K562 (cell line): ENCODE data around the gene MRPL55. TPM values are rescaled to one million over a fixed set of nuclear protein-coding genes. Genes with fewer than 3 reads are reported as not detected.

Experiments
- ATAC-seq: fragments of 200-7000 bp; cut with Tn5 transposase; 3 replicates; pipeline ENCODE4 v1.9.1; 2020; ENCODE audit warnings: moderate library complexity
- BruUV-seq: library from RNA; stranded (reverse); fragments of 400-500 nt; replicated peaks from 2 replicates; lab custom pipeline; 2021; lab: Mats Ljungman, UMichigan
- CTCF ChIA-PET: fragments of 300-600 bp; formaldehyde crosslinking; extraction: SDS; loops from one replicate; lab custom pipeline; 2021; ENCODE audit warnings: low intra/inter-chr PET ratio; lab: Yijun Ruan, JAX
- POLR2A ChIA-PET: fragments of 300-600, 350-650 bp; sonication (Branson Sonifier 250); formaldehyde crosslinking; extraction: SDS; loops from one replicate; lab custom pipeline; 2021; ENCODE audit warnings: antibody characterized with exemption, inconsistent platforms; lab: Yijun Ruan, JAX
- DNase-seq, 4 experiments: peaks; one replicate each; pipeline versions ENCODE4 v3.0.0 to v3.0.0-alpha.2; 2011 to 2018; ENCODE audit warnings: low spot score in 3 of 4, mixed read lengths in 3 of 4; ENCODE audit errors: extremely low read depth in 1 of 4
- FAIRE-seq: peaks from 2 replicates; lab custom pipeline; 2011; peaks lifted over from hg19 to GRCh38; lab: Jason Lieb, UNC
- H2AFZ ChIP-seq: 2 replicates; pipeline ENCODE4 v1.6.0; 2011; ENCODE audit warnings: low read depth, low read length, control low read depth, inconsistent platforms
- H3K27ac ChIP-seq: fragments of 200-600 bp; 3 replicates; pipeline ENCODE4 v1.8.0; 2011; ENCODE audit warnings: low read depth, mild to moderate bottlenecking, control low read depth, inconsistent platforms, low read length, moderate library complexity, mixed read lengths; ENCODE audit errors: extremely low read depth
- H3K27me3 ChIP-seq, 2 experiments: fragments of 300-600 bp in 1 of 2; 2 replicates in 1 of 2; 3 replicates in 1 of 2; pipeline versions ENCODE4 v1.6.0 to v1.8.0; 2011; ENCODE audit warnings: inconsistent platforms in 2 of 2, low read length in 2 of 2, mild to moderate bottlenecking in 1 of 2, mixed read lengths in 1 of 2, moderate library complexity in 1 of 2; ENCODE audit not compliant: control insufficient read depth in 2 of 2, insufficient read depth in 2 of 2
- H3K36me3 ChIP-seq: fragments of 300-600 bp; 3 replicates; pipeline ENCODE4 v1.8.0; 2011; ENCODE audit warnings: mild to moderate bottlenecking, low read length, inconsistent platforms; ENCODE audit not compliant: control insufficient read depth, insufficient read depth
- H3K4me1 ChIP-seq, 2 experiments: fragments of 200-600 bp in 1 of 2; replicated peaks in 1 of 2; 2 replicates in 1 of 2; 3 replicates in 1 of 2; pipeline versions ENCODE4 v1.5.1 to v1.8.0; 2011; ENCODE audit warnings: inconsistent platforms in 2 of 2, low read length in 2 of 2, mild to moderate bottlenecking in 1 of 2, mixed read lengths in 1 of 2, moderate library complexity in 1 of 2; ENCODE audit not compliant: control insufficient read depth in 2 of 2, insufficient read depth in 2 of 2
- H3K4me2 ChIP-seq: 2 replicates; pipeline ENCODE4 v1.6.1; 2011; ENCODE audit warnings: low read length, control low read depth, inconsistent platforms, mixed read lengths; ENCODE audit not compliant: insufficient read depth
- H3K4me3 ChIP-seq: fragments of 200-600 bp; sonication (generic), shearing (Covaris generic); 2 replicates; pipeline ENCODE4 v1.5.1; 2016; ENCODE audit warnings: control low read depth, inconsistent platforms
- H3K79me2 ChIP-seq: fragments of 200-600 bp; 3 replicates; pipeline ENCODE4 v1.8.0; 2011; ENCODE audit warnings: low read length, inconsistent platforms; ENCODE audit not compliant: control insufficient read depth, insufficient read depth
- H3K9ac ChIP-seq, 2 experiments: 2 replicates each; pipeline versions ENCODE4 v1.6.0 to v1.6.1; 2011; ENCODE audit warnings: low read depth in 2 of 2, low read length in 2 of 2, control low read depth in 1 of 2, inconsistent platforms in 1 of 2, mild to moderate bottlenecking in 1 of 2, mixed read lengths in 1 of 2; ENCODE audit not compliant: insufficient read depth in 1 of 2
- H3K9me1 ChIP-seq: one replicate; pipeline ENCODE4 v1.6.0; 2011; ENCODE audit warnings: inconsistent platforms, mild to moderate bottlenecking, low read length, moderate library complexity; ENCODE audit not compliant: control insufficient read depth, insufficient read depth
- H3K9me3 ChIP-seq: replicated peaks from 2 replicates; pipeline ENCODE4 v1.5.1; 2011; ENCODE audit warnings: low read depth, low read length, inconsistent platforms; ENCODE audit not compliant: control insufficient read depth, insufficient read depth
- H4K20me1 ChIP-seq: replicated peaks from 2 replicates; pipeline ENCODE4 v1.6.1; 2011; ENCODE audit warnings: low read length, inconsistent platforms, mixed read lengths; ENCODE audit not compliant: control insufficient read depth, insufficient read depth
- BMI1 ChIP-seq: fragments of 150-350 bp; IDR thresholded peaks from 2 replicates; pipeline ENCODE4 v1.6.1; 2014; ENCODE audit warnings: low read length
- KLF13 ChIP-seq: fragments of 450-650 bp; IDR thresholded peaks from 2 replicates; pipeline ENCODE4 v1.6.1; 2016; ENCODE audit warnings: missing genetic modification characterization, low read depth, mild to moderate bottlenecking, missing compliant biosample characterization, moderate library complexity, borderline replicate concordance
- KLF6 ChIP-seq: fragments of 250-450 bp; sonication (Bioruptor Pico); IDR thresholded peaks from 2 replicates; pipeline ENCODE4 v1.4.0; 2020; ENCODE audit warnings: mild to moderate bottlenecking, moderate library complexity, borderline replicate concordance
- MCM3 ChIP-seq: fragments of 450-650 bp; IDR thresholded peaks from 2 replicates; pipeline ENCODE4 v1.6.1; 2016
- MEF2A ChIP-seq: IDR thresholded peaks from 2 replicates; pipeline ENCODE4 v1.6.1; 2011; ENCODE audit warnings: low read depth, mild to moderate bottlenecking, low read length, moderate library complexity; ENCODE audit not compliant: control insufficient read depth
- MTA3 ChIP-seq: fragments of 450-650 bp; formaldehyde crosslinking; IDR thresholded peaks from 2 replicates; pipeline ENCODE4 v1.6.1; 2017; ENCODE audit warnings: mild to moderate bottlenecking, borderline replicate concordance
- NCOR1 ChIP-seq: fragments of 450-650 bp; IDR thresholded peaks from 2 replicates; pipeline ENCODE4 v1.6.1; 2016; ENCODE audit warnings: mild to moderate bottlenecking, moderate library complexity
- NFRKB ChIP-seq: fragments of 450-650 bp; IDR thresholded peaks from 2 replicates; pipeline ENCODE4 v1.6.1; 2016; ENCODE audit warnings: low read depth
- PML ChIP-seq: IDR thresholded peaks from 2 replicates; pipeline ENCODE4 v1.6.1; 2012; ENCODE audit warnings: low read length, inconsistent platforms
- POLR2AphosphoS5 ChIP-seq: IDR thresholded peaks from 2 replicates; pipeline ENCODE4 v1.6.1; 2011; ENCODE audit warnings: mild to moderate bottlenecking, low read depth, low read length, moderate library complexity; ENCODE audit not compliant: control insufficient read depth, insufficient read depth
- SFPQ ChIP-seq: fragments of 200-400 bp; formaldehyde crosslinking; IDR thresholded peaks from 2 replicates; pipeline ENCODE4 v1.6.1; 2017; ENCODE audit warnings: mild to moderate bottlenecking, low read depth, low read length, moderate library complexity
- TAF9B ChIP-seq: fragments of 450-650 bp; IDR thresholded peaks from 2 replicates; pipeline ENCODE4 v1.6.1; 2018; ENCODE audit warnings: mild to moderate bottlenecking; ENCODE audit not compliant: partially characterized antibody
- TFE3 ChIP-seq: fragments of 450-650 bp; formaldehyde crosslinking; IDR thresholded peaks from 2 replicates; pipeline ENCODE4 v1.4.0; 2020; ENCODE audit warnings: mild to moderate bottlenecking, mixed read lengths
- TRIM28 ChIP-seq: fragments of 450-650 bp; IDR thresholded peaks from 2 replicates; pipeline ENCODE4 v1.6.1; 2017
- YBX1 ChIP-seq: fragments of 450-650 bp; IDR thresholded peaks from 2 replicates; pipeline ENCODE4 v1.7.1; 2016; ENCODE audit warnings: mild to moderate bottlenecking
- ZC3H4 ChIP-seq: sonication (generic); formaldehyde crosslinking; IDR thresholded peaks from 2 replicates; pipeline ENCODE4 v1.9.0; 2021; ENCODE audit warnings: missing genetic modification reagents, borderline replicate concordance
- ZNF24 ChIP-seq: fragments of 450-650 bp; IDR thresholded peaks from 2 replicates; pipeline ENCODE4 v1.6.1; 2016
- ZNF354B ChIP-seq: fragments of 250-450 bp; sonication (Bioruptor Pico); IDR thresholded peaks from 2 replicates; pipeline ENCODE4 v1.4.0; 2020
- ZNF41 ChIP-seq: fragments of 250-450 bp; sonication (Bioruptor Pico); conservative IDR thresholded peaks from 2 replicates; pipeline ENCODE4 v1.4.0; 2020; ENCODE audit warnings: mild to moderate bottlenecking
- ZNF449 ChIP-seq: fragments of 250-450 bp; sonication (Bioruptor Pico); IDR thresholded peaks from 2 replicates; pipeline ENCODE4 v1.8.0; 2022; ENCODE audit warnings: moderate library complexity, mild to moderate bottlenecking, inconsistent platforms
- ZZZ3 ChIP-seq: fragments of 450-650 bp; IDR thresholded peaks from 2 replicates; pipeline ENCODE4 v1.6.1; 2016; ENCODE audit warnings: antibody characterized with exemption, mild to moderate bottlenecking, moderate library complexity
- WGBS: fragments of 100-300 bp; shearing (Covaris generic); methylation state at CpG from one replicate; pipeline ENCODE4 v1.1.6; 2016; ENCODE audit warnings: low coverage, mixed read lengths; ENCODE audit not compliant: insufficient coverage; ENCODE audit errors: missing lambda C conversion rate; 5-methylcytosine and 5-hydroxymethylcytosine counted together
- in situ Hi-C: fragments of 300-500 bp; cut with MboI; formaldehyde crosslinking; loops from 4 replicates; pipeline ENCODE4 v1.15.0; 2018; ENCODE audit warnings: inconsistent platforms, mixed read lengths
- intact Hi-C: fragments of 100-400 bp; cut with micrococcal nuclease; formaldehyde crosslinking; loops from 2 replicates; pipeline ENCODE4 v1.14.2; 2022
- polyA plus RNA-seq, 8 experiments: library from polyadenylated mRNA; depleted of rRNA in 4 of 8; stranded (reverse) in 5 of 8; unstranded in 3 of 8; fragments of >200 nt; fragmentation: Nextera tagmentation in 2 of 8; fragmentation: Illumina TruSeq in 1 of 8; extraction: Ambion mirVana in 2 of 8; extraction: Trizol in 1 of 8; gene quantifications; 2 replicates each; pipeline versions ENCODE4 v1.2.1 to v1.2.3, GENCODE V29; 2011 to 2014; ENCODE audit warnings: inconsistent platforms in 1 of 8, missing spikeins in 1 of 8
- total RNA-seq, 7 experiments: library from RNA; depleted of rRNA in 6 of 7; stranded (reverse); fragments of >200 nt in 6 of 7; fragmentation: Illumina TruSeq in 2 of 7; extraction: Trizol in 2 of 7; gene quantifications; 2 replicates each; pipeline versions ENCODE4 v1.2.1 to v1.2.3, GENCODE V29; 2011 to 2021; ENCODE audit warnings: low replicate concordance in 1 of 7

The MRPL55 gene
- total and polyA plus RNA-seq, 9 of the 15 experiments (the other 6 are each of a cell fraction or from before 2014, with no cell fraction given), result 34.9 to 228 (median 81.0) TPM

- intact Hi-C loops, result no loop called here
- TF ChIP-seq BMI1 (no peak), TFE3 (CRISPR knock-in tag) (no peak), NCOR1 (no peak), ZNF449 (no peak), POLR2AphosphoS5 (peak; percentile 48; the same call in 1 of the 2 replicates), KLF13 (tag) (no peak), MEF2A (no peak), ZNF354B (no peak), TRIM28 (no peak), ZNF41 (CRISPR knock-in tag) (no peak), NFRKB (no peak), ZNF24 (no peak), TAF9B (no peak), MTA3 (no peak), KLF6 (CRISPR knock-in tag) (no peak), MCM3 (no peak), ZC3H4 (CRISPR knock-in tag) (no peak), SFPQ (no peak), PML (no peak), ZZZ3 (no peak), YBX1 (no peak)
Observed at GRCh38 chr1:228099331-228099732, 9.8 kb downstream of the MRPL55 start.

More at GRCh38 chr1:228099331-228099732, 9.8 kb downstream of the MRPL55 start:
- H2AFZ ChIP-seq, result no peak overlapping the region
- H3K27ac ChIP-seq, result no peak overlapping the region
- no peak overlapping the region for H3K4me2 ChIP-seq
- POLR2A ChIA-PET, result interaction anchor here (0.6 to 6.0 kb wide), 14 partner anchors 9 to 1213 kb away, joined by 3 to 92 read pairs (median 3); partner anchors contain the start of genes ARF1 and MRPL55
- H3K36me3 ChIP-seq, result peaks cover 71% of the 10 kb centered on the region
- no peak for ATAC-seq
- DNase-seq, result peak in 2 of 4 experiments; percentile 8 to 23
- H3K9ac ChIP-seq, result peak overlapping the region in 1 of 2 experiments; percentile 18; a peak in 1 of 4 replicates
- no peak overlapping the region for H3K4me3 ChIP-seq
- peaks cover 5% of the 10 kb centered on the region; the same call in 1 of the 2 replicates for H3K9me3 ChIP-seq
- CTCF ChIA-PET, result no interaction called here
- H4K20me1 ChIP-seq, result peaks cover 53% of the 10 kb centered on the region
- no TSS peak for BruUV-seq
- H3K79me2 ChIP-seq, result peaks cover 74% of the 10 kb centered on the region
- peaks cover 15 to 54% of the 10 kb centered on the region in 2 experiments for H3K4me1 ChIP-seq
- no peak for FAIRE-seq
- H3K27me3 ChIP-seq, result no peaks in the 10 kb centered on the region
- peaks cover 3% of the 10 kb centered on the region for H3K9me1 ChIP-seq
- in situ Hi-C loops, result no loop called here
- 70% methylated on average over 4 of the region's 4 CpGs for WGBS
